OCI-LY7 (cell line): ENCODE measurements around the gene GMDS. TPM values are rescaled to one million over a fixed set of nuclear protein-coding genes. Genes with fewer than 3 reads are reported as not detected.

Experiments
- BruUV-seq: library from RNA; stranded (reverse); fragments of 400-500 nt; replicated peaks from 2 replicates; lab custom pipeline; 2021; lab: Mats Ljungman, UMichigan
- CTCF ChIA-PET: fragments of 300-600 bp; sonication (Branson Sonifier 250); formaldehyde crosslinking; loops from one replicate; lab custom pipeline; 2022; ENCODE audit warnings: antibody characterized with exemption; ENCODE audit not compliant: unreplicated experiment; lab: Charles Lee
- POLR2A ChIA-PET: fragments of 300-600 bp; sonication (Branson Sonifier 250); formaldehyde crosslinking; loops from one replicate; lab custom pipeline; 2022; ENCODE audit warnings: antibody characterized with exemption; lab: Charles Lee
- DNase-seq: peaks from one replicate; pipeline ENCODE4 v3.0.0-alpha.2; 2015; ENCODE audit warnings: low spot score
- H2AFZ ChIP-seq: fragments of 200-600 bp; sonication (generic), shearing (Covaris generic); 2 replicates; pipeline ENCODE4 v1.6.1; 2014; ENCODE audit warnings: mild to moderate bottlenecking, antibody characterized with exemption, low read length, moderate library complexity
- H3K27ac ChIP-seq: fragments of 200-600 bp; sonication (generic); 2 replicates; pipeline ENCODE4 v1.5.1; 2014; ENCODE audit warnings: mixed run types, low read depth, mild to moderate bottlenecking, moderate library complexity, low read length, inconsistent platforms; ENCODE audit not compliant: poor library complexity, severe bottlenecking
- H3K36me3 ChIP-seq: fragments of 200-600 bp; sonication (generic); 2 replicates; pipeline ENCODE4 v1.6.1; 2014; ENCODE audit warnings: mild to moderate bottlenecking, antibody characterized with exemption, low read length, moderate library complexity, mixed read lengths; ENCODE audit not compliant: insufficient read depth
- H3K4me1 ChIP-seq: fragments of 200-600 bp; sonication (generic); 2 replicates; pipeline ENCODE4 v1.5.1; 2014; ENCODE audit warnings: mild to moderate bottlenecking, low read length; ENCODE audit not compliant: insufficient read depth, poor library complexity, severe bottlenecking
- H3K4me2 ChIP-seq: fragments of 200-600 bp; sonication (generic); 2 replicates; pipeline ENCODE4 v1.6.1; 2014; ENCODE audit warnings: mild to moderate bottlenecking, low read length
- H3K4me3 ChIP-seq: fragments of 200-600 bp; sonication (generic); 2 replicates; pipeline ENCODE4 v1.5.1; 2014; ENCODE audit warnings: mild to moderate bottlenecking, low read depth, low read length; ENCODE audit not compliant: poor library complexity, severe bottlenecking
- H3K79me2 ChIP-seq: fragments of 200-600 bp; sonication (generic); 2 replicates; pipeline ENCODE4 v1.6.1; 2016; ENCODE audit warnings: low read depth, mild to moderate bottlenecking, low read length, moderate library complexity, mixed read lengths; ENCODE audit not compliant: insufficient read depth
- H3K9me2 ChIP-seq: fragments of 200-600 bp; sonication (generic); 2 replicates; pipeline ENCODE4 v1.6.1; 2016; ENCODE audit warnings: mild to moderate bottlenecking, low read length, mixed read lengths; ENCODE audit not compliant: insufficient read depth
- H3K9me3 ChIP-seq: fragments of 200-600 bp; sonication (generic); 2 replicates; pipeline ENCODE4 v1.6.1; 2014; ENCODE audit warnings: mild to moderate bottlenecking, mixed run types, low read length, mixed read lengths
- H4K20me1 ChIP-seq: fragments of 200-600 bp; sonication (generic); 2 replicates; pipeline ENCODE4 v1.6.1; 2014; ENCODE audit warnings: mild to moderate bottlenecking, antibody characterized with exemption, low read length, moderate library complexity, mixed read lengths; ENCODE audit not compliant: insufficient read depth
- EZH2phosphoT487 ChIP-seq: fragments of 200-600 bp; sonication (generic); IDR thresholded peaks from 2 replicates; pipeline ENCODE4 v1.6.1; 2018; ENCODE audit warnings: low read depth, borderline replicate concordance, mild to moderate bottlenecking, mixed run types, antibody characterized with exemption, low read length, moderate library complexity, mixed read lengths
- intact Hi-C: fragments of 100-400 bp; cut with micrococcal nuclease; formaldehyde crosslinking; loops from one replicate; pipeline ENCODE4 v1.10.0; 2022; ENCODE audit not compliant: unreplicated experiment
- total RNA-seq, 2 experiments: library from RNA; depleted of rRNA in 1 of 2; stranded (reverse); fragments of >200 nt in 1 of 2; shearing (Covaris generic) in 1 of 2; gene quantifications; 2 replicates each; pipeline ENCODE4 v1.2.3, GENCODE V29; 2014 to 2022
- TF ChIP-seq, protein P1 (sequence below): fragments of 200-600 bp; sonication (generic); conservative IDR thresholded peaks from 2 replicates; pipeline ENCODE4 v1.5.1; 2014; ENCODE audit warnings: mild to moderate bottlenecking, antibody characterized with exemption, low read length, moderate library complexity, mixed read lengths

Gene GMDS
- total RNA-seq, 2 experiments from 2014 or later = 9.9 to 26.8 TPM

DNA sequence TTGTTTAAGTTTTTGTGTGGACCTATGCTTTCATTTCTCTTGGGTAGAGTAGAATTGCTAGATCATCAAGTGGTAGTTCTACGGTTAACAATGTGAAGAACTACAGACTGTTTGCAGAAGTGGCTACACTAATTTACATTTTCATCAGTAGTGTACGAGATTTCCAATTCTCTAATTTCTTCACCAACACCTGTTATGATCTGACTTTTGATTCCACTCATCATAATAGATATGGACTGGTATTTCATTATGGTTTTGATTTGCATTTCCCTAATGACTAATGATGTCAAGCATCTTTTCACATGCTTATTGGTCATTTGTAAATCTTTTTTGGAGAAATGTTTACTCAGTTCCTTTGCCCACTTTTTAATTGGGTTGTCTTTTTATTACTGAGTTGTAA, 244.4 kb downstream of the GMDS start:
- Histone ChIP-seq H4K20me1 (no peaks in the 10 kb centered on the region), H3K4me1 (no peaks in the 10 kb centered on the region), H3K79me2 (no peaks in the 10 kb centered on the region), H2AFZ (no peak overlapping the region), H3K36me3 (no peaks in the 10 kb centered on the region), H3K27ac (no peak overlapping the region), H3K4me2 (no peak overlapping the region), H3K9me2 (no peaks in the 10 kb centered on the region), H3K4me3 (no peak overlapping the region), H3K9me3 (no peaks in the 10 kb centered on the region)
- ChIA-PET CTCF (no interaction called here), POLR2A (no interaction called here)
- intact Hi-C loops = loop anchor here (10.0 kb wide), 1 partner anchor 194 kb away; no protein-coding TSS in a partner anchor
- TF ChIP-seq, protein P1, sequence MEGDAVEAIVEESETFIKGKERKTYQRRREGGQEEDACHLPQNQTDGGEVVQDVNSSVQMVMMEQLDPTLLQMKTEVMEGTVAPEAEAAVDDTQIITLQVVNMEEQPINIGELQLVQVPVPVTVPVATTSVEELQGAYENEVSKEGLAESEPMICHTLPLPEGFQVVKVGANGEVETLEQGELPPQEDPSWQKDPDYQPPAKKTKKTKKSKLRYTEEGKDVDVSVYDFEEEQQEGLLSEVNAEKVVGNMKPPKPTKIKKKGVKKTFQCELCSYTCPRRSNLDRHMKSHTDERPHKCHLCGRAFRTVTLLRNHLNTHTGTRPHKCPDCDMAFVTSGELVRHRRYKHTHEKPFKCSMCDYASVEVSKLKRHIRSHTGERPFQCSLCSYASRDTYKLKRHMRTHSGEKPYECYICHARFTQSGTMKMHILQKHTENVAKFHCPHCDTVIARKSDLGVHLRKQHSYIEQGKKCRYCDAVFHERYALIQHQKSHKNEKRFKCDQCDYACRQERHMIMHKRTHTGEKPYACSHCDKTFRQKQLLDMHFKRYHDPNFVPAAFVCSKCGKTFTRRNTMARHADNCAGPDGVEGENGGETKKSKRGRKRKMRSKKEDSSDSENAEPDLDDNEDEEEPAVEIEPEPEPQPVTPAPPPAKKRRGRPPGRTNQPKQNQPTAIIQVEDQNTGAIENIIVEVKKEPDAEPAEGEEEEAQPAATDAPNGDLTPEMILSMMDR = no peak
- no peak for TF ChIP-seq EZH2phosphoT487
- no TSS peak for BruUV-seq
- DNase-seq = no peak

DNA sequence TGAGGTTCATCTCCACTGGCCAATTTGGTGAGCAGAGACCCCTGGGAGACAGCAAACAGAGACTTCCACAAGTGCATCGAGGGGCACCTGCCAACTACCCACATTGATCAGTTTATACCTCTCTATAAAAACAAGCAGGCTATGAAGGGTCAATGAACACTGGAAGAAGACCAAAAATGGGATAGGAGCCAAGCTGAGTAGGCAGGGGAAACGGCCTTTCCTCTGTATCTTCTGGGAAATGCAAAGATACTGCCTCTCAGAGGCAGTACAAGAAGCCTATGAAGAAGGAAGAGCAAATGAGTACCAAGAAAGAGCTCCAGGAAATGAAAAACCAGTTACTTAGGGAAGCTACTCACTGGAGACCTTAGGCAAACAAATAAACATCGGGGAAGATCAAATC, 247.7 kb downstream of the GMDS start:
- no TSS peak for BruUV-seq
- intact Hi-C loops = no loop called here

DNA sequence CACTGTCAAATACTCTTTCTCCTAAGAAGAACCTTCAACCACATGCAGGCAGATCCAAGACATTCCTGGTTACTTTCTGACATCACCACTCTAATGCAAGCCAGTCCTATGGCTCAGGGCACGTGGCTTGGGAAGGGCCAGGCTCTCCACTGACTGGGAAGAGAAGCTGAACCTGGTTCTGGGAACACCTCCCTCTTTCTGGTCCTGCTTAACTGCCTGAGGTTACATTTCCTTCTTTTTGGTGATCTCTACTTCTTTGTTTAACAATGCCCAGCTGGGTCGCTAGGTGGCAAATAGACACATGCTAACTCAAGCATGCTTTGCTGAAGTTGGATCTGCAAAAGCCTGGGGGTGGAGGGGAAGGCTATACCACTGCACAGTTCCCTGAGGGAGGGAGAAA, 249.8 kb downstream of the GMDS start:
- no peaks in the 10 kb centered on the region; the same call in 1 of the 2 replicates for H4K20me1 ChIP-seq
- no peak overlapping the region for H3K27ac ChIP-seq
- H3K4me2 ChIP-seq = no peak overlapping the region
- CTCF ChIA-PET = no interaction called here
- DNase-seq = peak; percentile 8
- POLR2A ChIA-PET = no interaction called here
- TF ChIP-seq, protein P1 = peak; percentile 55
- TF ChIP-seq EZH2phosphoT487 = no peak
- no peaks in the 10 kb centered on the region for H3K36me3 ChIP-seq
- no TSS peak for BruUV-seq
- no peaks in the 10 kb centered on the region for H3K9me3 ChIP-seq
- H3K9me2 ChIP-seq = no peaks in the 10 kb centered on the region
- no peaks in the 10 kb centered on the region for H3K79me2 ChIP-seq
- intact Hi-C loops = no loop called here
- H3K4me1 ChIP-seq = no peaks in the 10 kb centered on the region
- H3K4me3 ChIP-seq = no peak overlapping the region
- no peak overlapping the region for H2AFZ ChIP-seq

More for the DNA sequence above, 247.7 kb downstream of the GMDS start:
- no peak overlapping the region for H2AFZ ChIP-seq
- no peaks in the 10 kb centered on the region for H3K79me2 ChIP-seq
- H4K20me1 ChIP-seq = no peaks in the 10 kb centered on the region; the same call in 1 of the 2 replicates
- ChIA-PET CTCF (no interaction called here), POLR2A (interaction anchor here (0.8 to 0.9 kb wide), 2 partner anchors 10 to 29 kb away, joined by 4 to 10 read pairs; no protein-coding TSS in a partner anchor)
- TF ChIP-seq, protein P1 = no peak
- no peak for TF ChIP-seq EZH2phosphoT487
- no peaks in the 10 kb centered on the region for H3K4me1 ChIP-seq
- no peak overlapping the region for H3K4me2 ChIP-seq
- no peak overlapping the region for H3K4me3 ChIP-seq
- no peak overlapping the region for H3K27ac ChIP-seq
- no peaks in the 10 kb centered on the region for H3K36me3 ChIP-seq
- DNase-seq = no peak
- no peaks in the 10 kb centered on the region for H3K9me3 ChIP-seq
- no peaks in the 10 kb centered on the region for H3K9me2 ChIP-seq
